ENCODE measurements around the gene TMEM98. TPM values are rescaled to one million over a fixed set of nuclear protein-coding genes. Genes with fewer than 3 reads are reported as not detected.

The TMEM98 gene
- total and polyA plus RNA-seq, 9 of the 15 experiments (the other 6 are each of a cell fraction or from before 2014, with no cell fraction given), result 33.5 to 164 (median 84.7) TPM

DNA sequence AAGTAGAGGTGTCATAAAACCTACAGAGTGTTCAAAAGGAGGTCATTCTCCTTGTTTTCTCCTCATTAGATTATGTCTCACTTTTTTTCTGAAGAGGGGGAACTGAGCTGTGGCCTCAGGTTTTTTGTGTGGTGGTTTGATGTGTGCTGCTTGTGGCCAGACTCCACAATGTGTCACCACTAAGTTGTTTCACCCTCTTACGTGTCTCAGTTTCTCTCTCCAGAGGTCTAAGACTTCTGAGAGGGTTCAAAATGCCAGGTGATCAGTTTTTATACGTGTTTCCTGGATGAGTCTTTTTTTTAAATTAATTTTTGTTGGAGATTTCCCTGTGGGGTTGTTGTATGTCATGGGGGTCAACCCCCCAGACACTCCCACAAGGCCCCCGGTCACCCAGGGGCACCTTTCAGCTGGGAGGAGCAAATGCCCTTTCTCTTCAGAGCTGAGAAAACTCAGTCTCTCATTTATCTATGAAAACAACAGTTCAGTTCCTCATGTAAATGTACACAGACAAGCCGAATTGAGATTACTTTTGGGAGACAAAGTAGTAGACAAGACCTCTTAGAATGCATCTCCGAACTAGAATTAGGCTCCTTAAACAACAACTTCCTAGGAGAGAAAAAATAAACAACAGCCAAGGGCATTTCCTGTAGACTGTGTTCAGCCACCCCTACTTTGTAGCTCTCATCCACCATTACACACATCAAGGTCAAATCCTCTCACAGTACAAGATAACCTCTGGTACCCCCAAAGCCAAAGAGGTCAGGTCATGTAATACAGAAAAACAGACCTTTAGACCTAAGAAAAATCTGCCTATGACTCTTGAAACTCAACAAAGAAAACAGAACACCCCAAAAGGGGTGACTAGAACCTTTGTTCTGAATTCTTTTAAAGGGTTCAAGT is 23.9 kb upstream of the TMEM98 start (continued):
- TF ChIP-seq HMGN3 (IDR thresholded peaks at IDR 0.05; ENCODE audit: borderline replicate concordance, extremely low read depth, insufficient read length, low read depth, low read length), result no peak
- TF ChIP-seq ELF1 (tag; IDR thresholded peaks at IDR 0.05), result 0 out of 2 replicates have a peak, but pooled peaks have one; percentile 26
- TF ChIP-seq JUND (IDR thresholded peaks at IDR 0.05; ENCODE audit: borderline replicate concordance, low read depth, low read length), result no peak
- TF ChIP-seq JUND (tag; IDR thresholded peaks at IDR 0.05; ENCODE audit: borderline replicate concordance, low read depth, low read length), result 0 out of 3 replicates have a peak, but pooled peaks have one; percentile 3
- TF ChIP-seq NR2C2 (CRISPR knock-in tag; IDR thresholded peaks at IDR 0.05), result no peak
- TF ChIP-seq NR2C2 (tag; IDR thresholded peaks at IDR 0.05), result 0 out of 2 replicates have a peak, but pooled peaks have one; percentile 22
- TF ChIP-seq U2AF2 (optimal IDR thresholded peaks at IDR 0.05; ENCODE audit: low read depth, low read length), result no peak
- TF ChIP-seq, protein P1, sequence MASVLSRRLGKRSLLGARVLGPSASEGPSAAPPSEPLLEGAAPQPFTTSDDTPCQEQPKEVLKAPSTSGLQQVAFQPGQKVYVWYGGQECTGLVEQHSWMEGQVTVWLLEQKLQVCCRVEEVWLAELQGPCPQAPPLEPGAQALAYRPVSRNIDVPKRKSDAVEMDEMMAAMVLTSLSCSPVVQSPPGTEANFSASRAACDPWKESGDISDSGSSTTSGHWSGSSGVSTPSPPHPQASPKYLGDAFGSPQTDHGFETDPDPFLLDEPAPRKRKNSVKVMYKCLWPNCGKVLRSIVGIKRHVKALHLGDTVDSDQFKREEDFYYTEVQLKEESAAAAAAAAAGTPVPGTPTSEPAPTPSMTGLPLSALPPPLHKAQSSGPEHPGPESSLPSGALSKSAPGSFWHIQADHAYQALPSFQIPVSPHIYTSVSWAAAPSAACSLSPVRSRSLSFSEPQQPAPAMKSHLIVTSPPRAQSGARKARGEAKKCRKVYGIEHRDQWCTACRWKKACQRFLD (CRISPR knock-in tag; IDR thresholded peaks at IDR 0.05), result peak; percentile 87

All from K562 (cell line).